ENCODE results near the gene TTL.
"Not testable (repeated sequence)": the region's sequence is repeated elsewhere in the genome, so short reads cannot be mapped to it uniquely, and the experiment has no call there.

Gene TTL

GRCh38 chr2:112481528-112482233 is at the start of gene TTL:
TTL (plus strand) TSS chr2:112482156; CDS start chr2:112482345, 189 bp downstream.
- peak; percentile 78 to 83 for DNase-seq

- DNase-seq = not testable (repeated sequence)
These were observed 49.6 kb upstream of the TTL start for GRCh38 chr2:112432390-112432734.

DNA sequence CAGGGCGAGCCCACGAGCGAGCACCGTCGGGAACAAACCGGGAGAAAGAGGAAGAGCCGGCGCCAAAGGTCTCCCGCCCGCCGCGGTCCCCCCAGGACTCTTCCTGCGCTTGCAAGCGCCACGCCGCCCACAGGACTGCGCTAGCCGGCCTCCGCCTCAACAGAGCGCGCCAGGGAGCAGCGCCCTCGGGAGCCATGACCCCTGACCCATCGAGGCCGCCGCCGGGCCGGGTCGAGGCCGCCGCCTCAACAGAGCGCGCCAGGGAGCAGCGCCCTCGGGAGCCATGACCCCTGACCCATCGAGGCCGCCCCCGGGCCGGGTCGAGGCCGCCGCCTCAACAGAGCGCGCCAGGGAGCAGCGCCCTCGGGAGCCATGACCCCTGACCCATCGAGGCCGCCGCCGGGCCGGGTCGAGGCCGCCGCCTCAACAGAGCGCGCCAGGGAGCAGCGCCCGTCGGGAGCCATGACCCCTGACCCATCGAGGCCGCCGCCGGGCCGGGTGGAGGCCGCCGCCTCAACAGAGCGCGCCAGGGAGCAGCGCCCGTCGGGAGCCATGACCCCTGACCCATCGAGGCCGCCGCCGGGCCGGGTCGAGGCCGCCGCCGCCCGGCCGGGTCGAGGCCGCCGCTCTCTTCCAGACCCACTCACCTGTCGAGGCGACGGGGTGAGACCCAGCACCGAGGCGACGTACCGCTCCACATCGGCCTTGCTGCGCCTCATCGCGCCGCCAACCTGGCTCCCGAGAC is 49.0 kb upstream of the TTL start:
- DNase-seq = peak; percentile 21 to 29

GRCh38 chr2:112433480-112433879 is 48.5 kb upstream of the TTL start, which contains the start of gene RGPD8:
RGPD8 (minus strand) TSS chr2:112433645; CDS start chr2:112433453, 192 bp downstream.
- DNase-seq = peak; percentile 85 to 86

GRCh38 chr2:112433932-112434730 is 47.8 kb upstream of the TTL start:
- no peak for DNase-seq

GRCh38 chr2:112434890-112435715 is 46.9 kb upstream of the TTL start:
- DNase-seq = not testable (repeated sequence)

DNA sequence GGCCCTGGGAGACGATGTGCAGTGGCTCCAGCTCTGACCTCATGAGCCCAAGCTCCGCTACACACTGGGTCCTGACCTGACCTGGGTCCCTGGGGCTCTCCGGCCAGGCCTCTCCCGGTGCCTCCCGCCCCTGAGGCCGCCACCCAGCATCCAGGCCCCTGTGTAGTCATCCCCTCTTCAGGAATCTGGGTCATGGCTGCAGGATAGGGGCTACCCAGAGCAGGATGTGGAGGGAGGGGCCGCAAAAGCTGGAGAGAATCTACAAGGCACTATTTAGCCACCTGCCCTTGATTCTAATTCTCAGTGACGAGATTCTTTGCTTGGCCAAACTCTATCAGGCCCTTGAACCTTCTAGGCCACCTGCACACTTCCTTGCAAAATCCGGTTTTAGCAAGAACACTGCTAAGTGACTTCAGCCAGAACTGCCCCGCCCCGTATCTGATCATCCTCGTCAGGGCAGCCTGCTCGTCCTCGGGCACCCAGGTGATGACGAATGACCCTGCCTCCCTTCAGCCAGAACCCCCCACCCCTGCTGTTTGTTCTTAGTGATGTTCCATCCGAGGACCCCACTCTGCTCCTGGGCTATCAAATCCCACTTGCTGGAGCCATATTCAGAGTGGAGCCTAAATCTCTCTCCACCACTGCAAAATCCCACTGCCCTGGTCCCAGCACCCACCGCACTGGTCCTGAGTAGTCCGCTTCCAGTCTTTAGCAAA is 46.1 kb upstream of the TTL start:
- DNase-seq = not testable (repeated sequence)

- DNase-seq = not testable (repeated sequence)
These were observed 45.0 kb upstream of the TTL start for GRCh38 chr2:112436993-112437392.

- DNase-seq = not testable (repeated sequence)
These were observed 44.5 kb upstream of the TTL start for GRCh38 chr2:112437405-112437831.

GRCh38 chr2:112438603-112439261 is 43.2 kb upstream of the TTL start:
- not testable (repeated sequence) for DNase-seq

DNA sequence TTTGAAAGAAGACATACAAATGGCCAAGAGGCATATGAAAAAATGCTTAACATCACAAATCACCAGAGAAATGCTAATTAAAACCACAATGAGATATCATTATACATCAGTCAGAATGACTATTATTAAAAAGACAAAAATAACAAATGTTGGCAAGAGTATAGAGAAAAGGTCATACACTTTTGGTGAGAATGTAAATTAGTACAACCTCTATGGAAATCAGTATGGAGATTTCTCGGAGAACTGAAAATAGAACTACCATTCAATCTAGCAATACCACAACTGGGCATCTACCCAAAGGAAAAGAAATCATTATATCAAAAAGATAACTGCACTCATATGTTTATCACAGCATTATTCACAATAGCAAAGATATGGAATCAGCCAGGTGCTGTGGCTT is 37.7 kb upstream of the TTL start:
- DNase-seq = not testable (repeated sequence)

- no peak for DNase-seq
These were observed 32.1 kb upstream of the TTL start for GRCh38 chr2:112449854-112450253.

- DNase-seq = no peak
These were observed 30.6 kb upstream of the TTL start for GRCh38 chr2:112451317-112451716.

DNA sequence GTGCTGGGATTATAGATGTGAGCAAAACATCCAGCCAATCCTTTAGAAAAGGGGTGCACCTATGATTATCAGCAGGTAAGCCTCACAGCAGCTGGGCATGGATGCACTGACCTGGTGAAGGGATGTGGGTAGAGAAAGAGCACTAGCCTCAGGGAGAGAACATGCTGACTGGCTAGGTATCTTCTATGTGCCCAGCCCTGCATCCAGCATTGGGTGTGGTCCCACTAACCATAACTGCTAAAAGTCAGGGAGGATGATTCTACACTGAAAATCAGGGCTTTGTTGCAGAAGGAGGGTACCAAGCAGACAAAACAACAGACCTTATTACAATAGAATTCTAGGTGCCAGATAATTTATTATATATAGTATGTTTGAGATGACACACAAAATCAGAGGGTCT is 27.4 kb upstream of the TTL start:
- no peak for DNase-seq

DNA sequence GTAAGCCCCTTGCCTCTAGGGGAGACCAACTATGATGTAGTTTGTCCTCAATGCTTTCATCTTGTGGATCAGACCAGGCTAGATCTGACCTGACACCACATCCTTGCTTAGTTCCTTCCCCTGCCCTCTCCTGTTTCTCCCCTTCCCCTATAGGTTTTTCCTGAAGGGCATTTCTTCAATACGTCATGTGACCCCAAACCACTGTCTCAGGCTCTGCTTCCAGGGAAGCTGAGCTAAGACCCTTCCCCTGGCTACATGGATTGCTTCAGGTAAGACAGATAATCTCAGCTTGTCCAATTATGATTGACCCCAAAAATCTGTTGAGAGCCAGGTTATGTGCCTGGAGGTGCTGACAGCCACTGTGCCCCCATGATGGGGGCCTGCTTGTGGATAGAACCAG is 22.6 kb upstream of the TTL start:
- no peak for DNase-seq

- no peak for DNase-seq
These were observed 19.8 kb upstream of the TTL start for GRCh38 chr2:112462178-112462577.

DNA sequence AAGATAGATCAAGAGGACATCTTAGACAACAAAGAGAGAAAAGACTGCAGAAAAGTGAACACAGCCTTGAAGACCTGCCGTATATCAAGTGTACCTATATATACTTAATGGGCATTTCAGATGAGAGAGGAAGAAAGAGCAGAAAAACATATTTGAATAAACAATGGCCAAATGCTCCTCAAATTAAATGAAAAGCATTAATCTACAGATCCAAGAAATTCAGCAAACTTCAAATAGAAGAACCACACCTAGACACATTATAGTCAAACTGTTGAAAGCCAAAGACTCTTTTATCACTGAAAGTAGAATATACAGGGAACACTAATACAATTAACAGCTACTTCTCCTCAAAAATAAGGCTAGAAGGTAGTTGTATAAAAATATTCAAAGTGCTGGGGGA is 18.7 kb upstream of the TTL start:
- no peak for DNase-seq

- DNase-seq = no peak
These were observed 16.6 kb upstream of the TTL start for GRCh38 chr2:112465382-112465781.

DNA sequence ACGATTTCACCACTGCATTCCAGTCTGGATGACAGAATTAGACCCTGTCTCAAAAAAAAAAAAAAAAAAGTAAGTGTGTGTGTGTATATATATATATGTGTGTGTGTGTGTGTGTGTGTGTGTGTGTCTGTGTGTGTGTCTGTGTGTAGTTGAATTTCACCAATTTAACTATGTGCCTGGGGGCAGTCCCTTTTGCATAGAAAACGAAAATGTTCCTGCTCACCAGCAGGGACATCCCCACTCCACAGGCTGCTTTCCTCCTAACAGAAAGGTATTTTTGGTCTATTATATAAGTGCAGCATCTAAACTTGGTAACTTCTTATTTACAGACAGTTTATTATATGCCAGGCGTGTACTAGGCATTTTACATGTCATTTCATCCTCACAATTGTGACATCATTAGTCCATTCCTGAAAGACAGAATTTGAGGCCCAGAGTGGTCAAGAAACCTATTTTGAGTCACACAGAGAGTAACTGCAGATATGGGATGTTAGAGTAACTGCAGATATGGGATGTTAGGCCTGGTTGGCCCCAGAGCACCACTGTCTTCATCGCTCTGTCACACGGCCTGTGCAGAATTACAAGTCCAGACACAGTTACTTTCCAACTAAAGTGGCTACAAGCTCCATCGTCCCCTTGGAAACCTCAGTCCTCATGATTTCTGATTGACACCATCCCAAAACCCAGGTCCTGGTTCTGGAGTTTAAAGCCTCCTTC is 9.3 kb upstream of the TTL start:
- DNase-seq = no peak

GRCh38 chr2:112474844-112475486 is 7.0 kb upstream of the TTL start:
- DNase-seq = no peak

All from stimulated activated CD4-positive, alpha-beta T cell treated with anti-CD3 and anti-CD28 coated beads, Interleukin-4, amount 100 ng/mL, for 4 hours (primary cell).